ENCODE data around the gene OR5B2. TPM values are rescaled to one million over a fixed set of nuclear protein-coding genes. Genes with fewer than 3 reads are reported as not detected.

The OR5B2 gene
- total and polyA plus RNA-seq, 2 experiments from 2014 or later = not detected

- 74% methylated on average over 2 of the region's 2 CpGs for WGBS (ENCODE audit: low lambda C conversion rate, missing lambda C conversion rate)
- H3K4me1 ChIP-seq (ENCODE audit: insufficient read depth) = no peaks in the 10 kb centered on the region
- no peak overlapping the region for H3K27ac ChIP-seq
- no peaks in the 10 kb centered on the region for H4K20me1 ChIP-seq (ENCODE audit: insufficient read depth, poor library complexity, severe bottlenecking)
- H3K79me2 ChIP-seq = no peaks in the 10 kb centered on the region
- TF ChIP-seq EZH2phosphoT487 (IDR thresholded peaks at IDR 0.05; ENCODE audit: low read depth, severe bottlenecking, unreplicated experiment) (no peak), CTCF (IDR thresholded peaks at IDR 0.05; ENCODE audit: poor library complexity) (no peak), EZH2 (IDR thresholded peaks at IDR 0.05; ENCODE audit: borderline replicate concordance) (no peak)
- no peak overlapping the region for H2AFZ ChIP-seq
- H3K9me2 ChIP-seq (replicated peaks; ENCODE audit: insufficient read depth) = no peaks in the 10 kb centered on the region
- H3K4me3 ChIP-seq = no peak overlapping the region
- H3K36me3 ChIP-seq (replicated peaks; ENCODE audit: insufficient read depth, low read depth) = no peaks in the 10 kb centered on the region
- no peak for DNase-seq (ENCODE audit: low spot score)
- no peaks in the 10 kb centered on the region for H3K27me3 ChIP-seq
- H3K4me2 ChIP-seq = no peak overlapping the region
- H3K9me3 ChIP-seq (ENCODE audit: low read depth) = no peaks in the 10 kb centered on the region
Observed at GRCh38 chr11:58395581-58395980, 32.3 kb downstream of the OR5B2 start.

GRCh38 chr11:58394195-58394594 lies 33.7 kb downstream of the OR5B2 start:
- H3K9me3 ChIP-seq (ENCODE audit: low read depth) = no peaks in the 10 kb centered on the region
- no peaks in the 10 kb centered on the region for H3K79me2 ChIP-seq
- no peaks in the 10 kb centered on the region for H3K27me3 ChIP-seq
- H3K4me1 ChIP-seq (ENCODE audit: insufficient read depth) = no peaks in the 10 kb centered on the region
- no peaks in the 10 kb centered on the region for H4K20me1 ChIP-seq (ENCODE audit: insufficient read depth, poor library complexity, severe bottlenecking)
- no peaks in the 10 kb centered on the region for H3K9me2 ChIP-seq (replicated peaks; ENCODE audit: insufficient read depth)
- no peaks in the 10 kb centered on the region for H3K36me3 ChIP-seq (replicated peaks; ENCODE audit: insufficient read depth, low read depth)
- DNase-seq (ENCODE audit: low spot score) = no peak
- TF ChIP-seq CTCF (IDR thresholded peaks at IDR 0.05; ENCODE audit: poor library complexity) (no peak), EZH2phosphoT487 (IDR thresholded peaks at IDR 0.05; ENCODE audit: low read depth, severe bottlenecking, unreplicated experiment) (no peak), EZH2 (IDR thresholded peaks at IDR 0.05; ENCODE audit: borderline replicate concordance) (no peak)
- H3K4me2 ChIP-seq = no peak overlapping the region
- no peak overlapping the region for H2AFZ ChIP-seq
- H3K4me3 ChIP-seq = no peak overlapping the region
- H3K27ac ChIP-seq = no peak overlapping the region

- no peak overlapping the region for H3K4me2 ChIP-seq
- WGBS (ENCODE audit: low lambda C conversion rate, missing lambda C conversion rate) = 32% methylated on average over 1 of the region's 1 CpG
- no peak overlapping the region for H3K27ac ChIP-seq
- H4K20me1 ChIP-seq (ENCODE audit: insufficient read depth, poor library complexity, severe bottlenecking) = no peaks in the 10 kb centered on the region
- H3K9me2 ChIP-seq (replicated peaks; ENCODE audit: insufficient read depth) = no peaks in the 10 kb centered on the region
- TF ChIP-seq CTCF (IDR thresholded peaks at IDR 0.05; ENCODE audit: poor library complexity) = no peak
- no peak for TF ChIP-seq EZH2phosphoT487 (IDR thresholded peaks at IDR 0.05; ENCODE audit: low read depth, severe bottlenecking, unreplicated experiment)
- no peak for TF ChIP-seq EZH2 (IDR thresholded peaks at IDR 0.05; ENCODE audit: borderline replicate concordance)
- no peaks in the 10 kb centered on the region for H3K27me3 ChIP-seq
- H3K36me3 ChIP-seq (replicated peaks; ENCODE audit: insufficient read depth, low read depth) = no peaks in the 10 kb centered on the region
- no peak for DNase-seq (ENCODE audit: low spot score)
- no peaks in the 10 kb centered on the region for H3K9me3 ChIP-seq (ENCODE audit: low read depth)
- H2AFZ ChIP-seq = no peak overlapping the region
- no peaks in the 10 kb centered on the region for H3K79me2 ChIP-seq
- no peak overlapping the region for H3K4me3 ChIP-seq
- H3K4me1 ChIP-seq (ENCODE audit: insufficient read depth) = no peaks in the 10 kb centered on the region
Observed at GRCh38 chr11:58392746-58393145, 35.2 kb downstream of the OR5B2 start.

- no peaks in the 10 kb centered on the region for H4K20me1 ChIP-seq (ENCODE audit: insufficient read depth, poor library complexity, severe bottlenecking)
- H3K9me3 ChIP-seq (ENCODE audit: low read depth) = no peaks in the 10 kb centered on the region
- no peaks in the 10 kb centered on the region for H3K36me3 ChIP-seq (replicated peaks; ENCODE audit: insufficient read depth, low read depth)
- TF ChIP-seq EZH2 (IDR thresholded peaks at IDR 0.05; ENCODE audit: borderline replicate concordance) = no peak
- TF ChIP-seq EZH2phosphoT487 (IDR thresholded peaks at IDR 0.05; ENCODE audit: low read depth, severe bottlenecking, unreplicated experiment) = no peak
- no peak for TF ChIP-seq CTCF (IDR thresholded peaks at IDR 0.05; ENCODE audit: poor library complexity)
- H3K27me3 ChIP-seq = no peaks in the 10 kb centered on the region
- H3K9me2 ChIP-seq (replicated peaks; ENCODE audit: insufficient read depth) = no peaks in the 10 kb centered on the region
- 92% methylated on average over 1 of the region's 1 CpG for WGBS (ENCODE audit: low lambda C conversion rate, missing lambda C conversion rate)
- no peak overlapping the region for H3K27ac ChIP-seq
- no peak for DNase-seq (ENCODE audit: low spot score)
- H3K4me1 ChIP-seq (ENCODE audit: insufficient read depth) = no peaks in the 10 kb centered on the region
- H3K4me3 ChIP-seq = no peak overlapping the region
- H3K4me2 ChIP-seq = no peak overlapping the region
- H3K79me2 ChIP-seq = no peaks in the 10 kb centered on the region
- no peak overlapping the region for H2AFZ ChIP-seq
Observed at GRCh38 chr11:58391879-58392278, 36.0 kb downstream of the OR5B2 start.

Measured in hepatocyte (in vitro differentiated cells).